Sigmoid colon (tissue), 7 donors: Measurements from ENCODE around the gene CCNI2. TPM values are rescaled to one million over a fixed set of nuclear protein-coding genes. Genes with fewer than 3 reads are reported as not detected.

ENCODE experiments used
- DNase-seq: peaks from one replicate; pipeline ENCODE4 v3.0.0-alpha.2; 2019
- H3K27ac ChIP-seq, 4 donors: fragments of 200-600 bp; sonication (generic); one replicate each; pipeline ENCODE4 v1.5.1; 2016 to 2019; ENCODE audit warnings: mild to moderate bottlenecking in 1 of 4
- H3K27me3 ChIP-seq, 3 donors: fragments of 200-600 bp; sonication (generic); one replicate each; pipeline ENCODE4 v1.5.1; 2019; ENCODE audit warnings: mild to moderate bottlenecking in 1 of 3
- H3K36me3 ChIP-seq, 4 donors: fragments of 200-600 bp; sonication (generic); one replicate each; pipeline ENCODE4 v1.5.1; 2016 to 2019
- H3K4me1 ChIP-seq, 4 donors: fragments of 200-600 bp; sonication (generic); one replicate each; pipeline ENCODE4 v1.5.1; 2017 to 2019
- H3K4me3 ChIP-seq, 4 donors: fragments of 200-600 bp; sonication (generic); one replicate each; pipeline ENCODE4 v1.5.1; 2017 to 2019; ENCODE audit warnings: mild to moderate bottlenecking in 2 of 4, moderate library complexity in 1 of 4
- H3K9me3 ChIP-seq, 4 donors: fragments of 200-600 bp in 3 of 4; sonication (generic) in 3 of 4; one replicate each; pipeline versions ENCODE4 v1.5.1 to v1.6.1; 2013 to 2019
- CTCF ChIP-seq, 4 experiments: fragments of 450-650 bp in 3 of 4; fragments of 200-600 bp in 1 of 4; IDR thresholded peaks; one replicate each; pipeline ENCODE4 v1.5.1; 2016 to 2019; ENCODE audit warnings: antibody characterized with exemption in 4 of 4, mild to moderate bottlenecking in 3 of 4, moderate library complexity in 2 of 4
- EP300 ChIP-seq, 4 donors: sonication (generic); formaldehyde crosslinking; IDR thresholded peaks; one replicate each; pipeline ENCODE4 v1.6.1; 2017; ENCODE audit warnings: antibody characterized with exemption in 4 of 4
- POLR2A ChIP-seq, 2 donors: fragments of 450-650 bp; IDR thresholded peaks; one replicate each; pipeline ENCODE4 v1.6.1; 2016; ENCODE audit warnings: antibody characterized with exemption in 2 of 2, mild to moderate bottlenecking in 2 of 2, moderate library complexity in 2 of 2
- POLR2AphosphoS5 ChIP-seq, 4 donors: sonication (generic); formaldehyde crosslinking; IDR thresholded peaks; one replicate each; pipeline ENCODE4 v1.6.1; 2017; ENCODE audit warnings: antibody characterized with exemption in 4 of 4
- WGBS, 2 donors: extraction: QIAGEN DNeasy Blood & Tissue Kit; methylation state at CpG; one replicate each; pipeline ENCODE4 v1.1.7; 2013; 5-methylcytosine and 5-hydroxymethylcytosine counted together
- intact Hi-C: fragments of 100-400 bp; cut with DNase I; formaldehyde crosslinking; loops from one replicate; pipeline ENCODE4 v1.15.1; 2023
- polyA plus RNA-seq, 3 donors: library from polyadenylated mRNA; stranded (reverse); fragments of 200-250 nt; gene quantifications; one replicate each; pipeline ENCODE4 v1.2.3, GENCODE V29; 2013
- total RNA-seq, 4 donors: library from RNA; depleted of rRNA; stranded (reverse); fragments of >200 nt; gene quantifications; one replicate each; pipeline ENCODE4 v1.1.0, GENCODE V29; 2016
- donor health status: healthy with polysubstance abuse.
- donor health status: Bipolar disorder and iron deficiency.
- donor health status: healthy.

The CCNI2 gene
- total and polyA plus RNA-seq, 7 donors: 1.4 to 5.3 (median 2.1) TPM; not detected in 3

DNA sequence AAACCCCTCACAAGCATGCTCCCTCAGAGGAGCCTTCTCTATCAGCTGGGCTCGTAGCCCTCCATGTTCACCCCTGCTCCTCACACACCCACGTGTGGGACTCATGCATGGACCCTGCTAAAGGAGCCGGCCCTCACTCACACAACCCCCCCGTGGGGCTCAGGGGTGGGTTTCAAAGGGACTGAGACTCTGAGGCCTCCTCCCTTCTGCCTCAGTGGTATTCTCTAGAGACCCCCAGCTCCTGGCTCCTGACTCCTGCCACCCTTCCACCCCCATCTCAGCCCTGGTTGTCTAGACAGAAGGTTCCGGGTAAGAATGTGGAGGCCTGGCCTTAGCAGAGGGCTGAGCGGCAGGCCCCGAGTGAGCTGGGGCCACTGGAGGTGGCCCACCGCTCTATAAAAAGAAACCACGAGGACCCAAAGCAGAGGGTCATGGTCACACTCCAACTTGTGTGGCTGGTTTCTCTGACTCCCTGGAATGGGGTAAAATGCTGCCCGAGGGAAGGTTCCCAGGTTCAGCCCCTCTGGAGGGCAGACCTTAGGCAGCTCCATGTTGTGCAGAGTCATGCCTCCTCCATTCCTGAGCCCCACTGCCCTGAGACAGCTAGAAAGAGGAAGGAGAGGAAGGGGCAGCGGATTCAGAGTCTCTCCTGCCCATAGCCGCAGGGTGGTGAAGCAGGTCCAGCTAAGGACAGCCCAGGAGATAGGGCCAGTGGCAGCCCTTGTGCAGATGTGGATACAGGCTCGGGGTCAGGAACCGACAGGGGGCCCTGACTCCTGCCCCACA is 19.0 kb downstream of the CCNI2 start:
- Histone ChIP-seq H3K36me3 (peaks cover 6 to 40% (median 21%) of the 10 kb centered on the region in 4 donors), H3K4me1 (peaks cover 0 to 24% (median 16%) of the 10 kb centered on the region in 4 donors), H3K4me3 (no peak overlapping the region), H3K27me3 (no peaks in the 10 kb centered on the region), H3K9me3 (no peaks in the 10 kb centered on the region), H3K27ac (no peak overlapping the region)
- intact Hi-C loops: no loop called here
- WGBS, 2 donors: 91 to 92% methylated on average over 14 of the region's 14 CpGs
- DNase-seq: no peak
- TF ChIP-seq EP300 (IDR thresholded peaks at IDR 0.05): no peak
- TF ChIP-seq POLR2A (IDR thresholded peaks at IDR 0.05): no peak
- TF ChIP-seq POLR2AphosphoS5 (IDR thresholded peaks at IDR 0.05): no peak
- no peak for TF ChIP-seq CTCF (IDR thresholded peaks at IDR 0.05)

DNA sequence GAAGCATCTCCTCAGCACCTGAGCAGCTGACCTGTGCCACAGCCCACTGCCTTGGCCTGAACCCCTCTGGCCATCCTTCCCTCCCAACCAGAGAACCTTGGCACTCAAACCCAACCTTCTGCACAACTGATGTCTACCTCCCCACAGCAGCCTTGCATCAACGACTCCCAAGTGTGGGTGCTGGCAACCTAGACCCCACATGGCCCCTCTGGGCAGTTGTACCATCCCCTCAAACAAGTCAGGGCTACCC is 19.5 kb downstream of the CCNI2 start:
- Histone ChIP-seq H3K4me1 (peaks cover 0 to 29% (median 19%) of the 10 kb centered on the region in 4 donors), H3K36me3 (peaks cover 6 to 35% (median 18%) of the 10 kb centered on the region in 4 donors), H3K27ac (no peak overlapping the region), H3K9me3 (no peaks in the 10 kb centered on the region), H3K4me3 (no peak overlapping the region), H3K27me3 (no peaks in the 10 kb centered on the region)
- 94 to 95% methylated on average over 1 of the region's 1 CpG for WGBS, 2 donors
- no peak for TF ChIP-seq POLR2A (IDR thresholded peaks at IDR 0.05)
- TF ChIP-seq EP300 (IDR thresholded peaks at IDR 0.05): no peak
- TF ChIP-seq CTCF (IDR thresholded peaks at IDR 0.05): no peak
- no peak for TF ChIP-seq POLR2AphosphoS5 (IDR thresholded peaks at IDR 0.05)
- DNase-seq: no peak
- intact Hi-C loops: no loop called here

- Histone ChIP-seq H3K9me3 (no peaks in the 10 kb centered on the region), H3K36me3 (peaks cover 6 to 31% (median 18%) of the 10 kb centered on the region in 4 donors), H3K4me1 (peaks cover 0 to 33% (median 21%) of the 10 kb centered on the region in 4 donors), H3K27me3 (no peaks in the 10 kb centered on the region), H3K27ac (peak overlapping the region in 1 of 4 donors; percentile 8), H3K4me3 (no peak overlapping the region)
- intact Hi-C loops: no loop called here
- TF ChIP-seq EP300 (IDR thresholded peaks at IDR 0.05) (no peak), POLR2AphosphoS5 (IDR thresholded peaks at IDR 0.05) (no peak), POLR2A (IDR thresholded peaks at IDR 0.05) (no peak), CTCF (IDR thresholded peaks at IDR 0.05) (no peak)
- 63 to 79% methylated on average over 2 of the region's 2 CpGs for WGBS, 2 donors
- no peak for DNase-seq
Observed at GRCh38 chr5:132767150-132767549, 19.9 kb downstream of the CCNI2 start.

- Histone ChIP-seq H3K36me3 (peaks cover 6 to 18% (median 11%) of the 10 kb centered on the region in 4 donors), H3K4me3 (no peak overlapping the region), H3K27me3 (no peaks in the 10 kb centered on the region), H3K9me3 (no peaks in the 10 kb centered on the region), H3K27ac (no peak overlapping the region), H3K4me1 (peaks cover 0 to 44% (median 26%) of the 10 kb centered on the region in 4 donors)
- intact Hi-C loops: no loop called here
- TF ChIP-seq POLR2AphosphoS5 (IDR thresholded peaks at IDR 0.05) (no peak), CTCF (IDR thresholded peaks at IDR 0.05) (no peak), POLR2A (IDR thresholded peaks at IDR 0.05) (no peak), EP300 (IDR thresholded peaks at IDR 0.05) (no peak)
- DNase-seq: no peak
- WGBS, 2 donors: 97 to 98% methylated on average over 3 of the region's 3 CpGs
Observed at GRCh38 chr5:132768485-132768868, 21.3 kb downstream of the CCNI2 start.
